GM21737 (cell line): ENCODE results near the gene CAMKK2.
A peak's percentile ranks its signal among the peaks of the same experiment; 100 is the strongest.
"Not testable (repeated sequence)": the region's sequence is repeated elsewhere in the genome, so short reads cannot be mapped to it uniquely, and the experiment has no call there.

Experiments
- ATAC-seq: cut with Tn5 transposase; IDR thresholded peaks from one replicate; pipeline ENCODE4 v1.9.1; 2021; ENCODE audit warnings: mild to moderate bottlenecking, moderate library complexity; ENCODE audit not compliant: unreplicated experiment

Gene CAMKK2

DNA sequence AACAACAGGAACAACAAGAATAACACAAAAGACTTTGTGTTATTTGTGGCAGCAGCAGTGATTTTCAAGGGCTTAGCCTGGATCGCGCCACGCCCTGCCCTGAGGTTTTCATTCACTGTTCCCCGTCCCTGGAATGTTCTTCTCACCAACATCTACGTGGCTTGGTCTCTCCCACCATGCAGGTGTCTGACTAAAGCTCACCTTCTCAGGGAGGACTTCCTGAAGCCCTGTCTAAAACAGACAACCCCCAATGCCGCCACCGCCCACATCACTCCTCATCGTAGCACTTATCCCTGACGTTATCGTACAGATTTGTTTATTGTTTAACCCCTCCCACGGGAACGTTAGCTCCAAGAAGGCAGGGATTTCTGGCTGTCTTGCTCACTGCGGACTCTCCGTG lies 46.1 kb downstream of the CAMKK2 start:
- ATAC-seq: no peak

GRCh38 chr12:121248622-121249021 lies 47.9 kb downstream of the CAMKK2 start:
- peak; percentile 82 for ATAC-seq

- no peak for ATAC-seq
These were observed 49.5 kb downstream of the CAMKK2 start for GRCh38 chr12:121246893-121247557.

GRCh38 chr12:121245951-121246350 lies 50.6 kb downstream of the CAMKK2 start:
- ATAC-seq: no peak

DNA sequence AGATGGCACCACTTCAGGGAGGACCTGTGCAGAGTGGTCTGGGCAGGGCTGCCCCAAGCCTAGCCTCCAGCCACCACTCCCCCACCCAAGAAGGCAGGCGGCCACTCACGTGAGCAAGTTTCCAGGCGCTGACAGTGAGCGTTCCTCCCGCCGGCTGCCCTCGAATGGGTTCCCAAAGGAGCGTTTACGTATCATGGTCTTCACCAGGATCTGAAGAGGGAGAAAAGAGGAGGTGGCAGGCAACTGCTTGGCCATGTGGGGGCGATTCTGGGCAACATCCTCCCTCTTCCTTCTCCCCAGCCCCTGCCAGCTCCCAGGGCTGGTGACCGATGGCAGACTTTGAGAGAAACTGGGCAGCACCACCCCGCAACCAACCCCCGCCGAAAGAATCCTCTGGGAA lies 51.5 kb downstream of the CAMKK2 start:
- no peak for ATAC-seq

DNA sequence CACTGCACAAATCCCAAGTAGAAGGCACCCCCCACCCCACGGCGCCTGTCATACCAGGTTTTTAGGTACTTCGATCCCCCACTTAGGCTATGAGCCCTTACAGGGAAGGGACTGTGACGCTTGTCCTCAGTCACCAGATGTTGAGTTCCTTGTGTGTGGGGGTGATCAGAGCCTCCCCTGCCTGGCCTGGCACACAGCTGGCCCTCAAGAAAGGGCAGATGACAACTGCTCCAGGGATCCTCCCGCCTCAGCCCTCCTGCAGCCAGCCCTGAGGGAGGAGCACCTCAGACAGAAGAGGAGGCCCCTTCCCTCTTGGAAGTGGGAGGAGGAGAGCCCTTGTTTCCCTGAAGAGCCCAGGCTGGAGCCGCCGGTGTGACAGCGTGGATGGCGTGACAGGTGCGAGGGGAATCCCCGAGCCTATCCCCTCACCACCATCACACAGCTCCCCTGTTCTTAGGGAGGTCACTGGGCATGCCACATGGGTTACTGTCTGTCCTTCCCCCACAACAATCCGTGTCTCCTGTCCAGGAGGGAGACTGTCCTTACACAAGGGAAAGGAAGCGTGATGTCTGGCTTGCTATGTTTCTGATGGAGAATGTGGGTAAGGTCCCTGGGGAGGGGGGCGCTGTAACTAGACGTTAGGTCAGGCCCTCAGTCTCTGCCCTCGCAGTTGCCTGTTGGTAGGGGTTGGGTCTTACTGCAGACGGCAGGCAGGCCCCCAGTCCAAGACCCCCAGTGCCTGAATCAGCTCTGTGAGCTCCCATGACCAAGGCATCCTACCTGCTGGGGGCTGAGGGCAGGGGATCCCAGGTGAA lies 55.1 kb downstream of the CAMKK2 start:
- no peak for ATAC-seq

- ATAC-seq: no peak
These were observed 55.9 kb downstream of the CAMKK2 start for GRCh38 chr12:121240484-121241101.

DNA sequence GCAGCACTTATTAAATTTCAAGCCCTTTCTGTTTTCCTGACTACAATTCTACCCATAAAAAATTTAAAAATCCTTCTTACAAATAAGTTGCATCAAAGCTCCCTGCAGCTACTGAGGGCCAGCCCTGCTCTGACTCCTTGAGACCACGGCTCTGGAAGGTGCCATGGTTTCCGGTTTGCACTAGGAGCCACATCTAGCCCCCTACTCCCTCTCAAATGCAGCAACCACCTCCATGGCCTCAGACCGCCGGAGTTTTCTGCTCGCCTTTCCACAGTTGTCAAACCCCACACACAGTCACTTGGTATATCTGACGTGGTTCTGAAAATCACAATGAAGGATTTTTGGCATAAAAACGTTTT lies 56.5 kb downstream of the CAMKK2 start:
- no peak for ATAC-seq

- ATAC-seq: no peak
These were observed 57.0 kb downstream of the CAMKK2 start for GRCh38 chr12:121239351-121240061.

GRCh38 chr12:121238604-121239350 lies 57.7 kb downstream of the CAMKK2 start:
- ATAC-seq: no peak

DNA sequence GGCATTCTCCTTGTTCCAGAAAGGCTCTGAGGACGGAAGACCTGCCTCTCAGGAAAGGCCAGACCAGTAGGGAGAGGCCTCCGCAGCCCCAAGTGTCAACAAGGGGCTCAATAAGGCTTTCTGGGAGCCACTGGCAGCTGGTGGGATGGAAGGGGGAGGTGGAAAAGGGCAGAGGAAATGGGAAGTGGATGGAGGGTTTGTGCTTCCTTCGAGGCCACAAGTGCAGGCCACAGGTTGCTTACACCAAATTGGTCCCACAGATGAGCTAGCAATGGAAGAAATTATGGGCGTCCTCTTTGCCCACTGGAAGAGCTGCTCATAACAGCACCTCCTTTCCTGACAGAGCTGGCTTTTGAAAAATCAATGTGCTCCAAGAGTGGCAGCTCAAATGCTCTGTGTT lies 58.4 kb downstream of the CAMKK2 start:
- no peak for ATAC-seq

DNA sequence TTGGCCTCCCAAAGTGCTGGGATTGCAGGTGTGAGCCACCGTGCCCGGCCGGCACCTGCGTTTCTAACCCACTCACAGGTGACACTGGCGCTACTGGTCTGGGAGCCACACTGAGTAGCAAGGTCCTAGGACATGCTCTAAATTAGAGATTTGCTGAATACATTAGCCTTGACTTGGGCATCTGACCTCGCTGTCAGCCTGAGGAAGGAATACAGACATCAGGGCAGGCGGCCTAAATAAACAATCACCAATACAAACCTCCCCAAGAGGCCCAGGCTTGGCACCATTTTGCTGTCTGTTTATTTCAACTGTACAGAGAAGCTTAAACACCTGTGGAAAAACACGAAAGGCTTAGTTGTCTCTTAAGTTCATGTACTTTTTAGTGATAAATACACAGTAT lies 59.1 kb downstream of the CAMKK2 start:
- ATAC-seq: no peak

GRCh38 chr12:121236776-121237175 lies 59.7 kb downstream of the CAMKK2 start:
- ATAC-seq: no peak

DNA sequence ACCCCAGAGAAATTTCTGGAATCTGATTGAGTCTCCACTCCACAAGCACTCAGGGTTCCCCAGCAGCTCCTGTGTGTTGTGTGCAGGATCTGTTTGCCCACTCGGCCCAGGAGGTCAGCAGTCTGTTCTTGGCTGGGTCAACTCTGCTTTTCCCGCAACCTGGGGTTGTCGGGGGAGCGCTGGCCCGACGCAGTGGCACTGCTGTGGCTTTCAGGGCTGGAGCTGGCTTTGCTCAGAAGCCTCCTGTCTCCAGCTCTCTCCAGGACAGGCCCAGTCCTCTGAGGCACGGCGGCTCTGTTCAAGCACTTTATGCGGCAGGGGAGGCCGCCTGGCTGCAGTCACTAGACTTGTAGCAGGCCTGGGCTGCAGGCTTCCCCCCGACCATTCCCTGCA lies 62.9 kb downstream of the CAMKK2 start:
- ATAC-seq: no peak

DNA sequence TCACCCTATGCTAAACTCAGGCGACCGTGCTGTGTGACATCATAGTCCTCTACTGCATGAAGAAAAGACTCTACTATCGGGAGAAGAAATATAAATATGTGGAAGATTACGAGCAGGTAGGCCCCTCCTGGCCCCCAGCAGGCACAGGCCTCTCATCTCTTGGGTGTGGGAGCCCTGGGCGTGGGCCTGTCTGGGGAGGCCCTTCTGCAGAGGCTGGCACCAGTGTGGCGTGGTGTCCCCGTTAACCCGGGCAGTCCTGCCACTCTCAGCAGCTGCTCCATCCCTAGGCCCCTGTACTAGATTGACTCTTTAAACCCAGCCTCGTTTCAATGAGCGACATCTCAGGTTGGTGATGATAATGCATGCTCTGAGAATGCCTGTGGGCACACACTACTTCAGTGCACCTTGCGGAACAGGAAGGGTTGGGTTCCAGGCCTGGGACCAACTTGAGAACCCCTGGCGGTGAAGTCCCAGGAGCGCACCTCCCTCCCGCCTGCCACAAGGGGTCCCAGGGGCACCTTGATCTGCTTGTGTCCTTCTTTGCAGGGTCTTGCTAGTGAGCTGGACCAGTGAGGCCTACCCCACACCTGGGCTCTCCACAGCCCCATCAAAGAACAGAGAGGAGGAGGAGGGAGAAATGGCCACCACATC lies 63.4 kb downstream of the CAMKK2 start:
- no peak for ATAC-seq

- ATAC-seq: no peak
These were observed 64.3 kb downstream of the CAMKK2 start for GRCh38 chr12:121232163-121232562.

GRCh38 chr12:121230538-121230907 lies 66.0 kb downstream of the CAMKK2 start:
- no peak for ATAC-seq

DNA sequence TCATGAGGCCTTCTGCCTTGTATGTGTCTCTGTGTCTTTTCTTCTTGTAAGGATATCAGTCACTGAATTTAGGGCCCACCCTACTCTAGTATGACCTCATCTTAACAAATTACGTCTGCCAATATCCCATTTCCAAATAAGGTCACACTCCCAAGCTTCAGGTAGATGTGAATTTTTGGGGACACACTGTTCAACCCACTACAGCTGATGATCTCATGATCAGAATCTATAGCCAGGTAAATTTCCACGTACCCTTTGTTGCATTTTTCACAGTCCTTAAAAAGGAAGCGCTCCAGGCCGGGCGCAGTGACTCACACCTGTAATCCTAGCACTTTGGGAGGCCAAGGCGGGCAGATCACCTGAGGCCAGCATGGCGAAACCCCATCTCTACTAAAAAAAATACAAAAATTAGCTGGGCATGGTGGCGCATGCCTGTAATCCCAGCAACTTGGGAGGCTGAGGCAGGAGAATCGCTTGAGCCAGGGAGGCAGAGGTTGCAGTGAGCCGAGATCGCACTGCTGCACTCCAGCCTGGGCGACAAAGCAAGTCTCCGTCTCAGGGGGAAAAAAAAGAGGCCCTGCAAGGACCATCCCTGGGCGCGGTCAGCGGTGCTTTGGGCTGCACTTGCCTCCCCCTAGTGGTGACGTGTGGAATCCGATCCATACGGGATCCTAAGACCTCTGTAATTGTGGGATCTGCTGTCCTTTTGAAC lies 66.5 kb downstream of the CAMKK2 start:
- ATAC-seq: not testable (repeated sequence)

DNA sequence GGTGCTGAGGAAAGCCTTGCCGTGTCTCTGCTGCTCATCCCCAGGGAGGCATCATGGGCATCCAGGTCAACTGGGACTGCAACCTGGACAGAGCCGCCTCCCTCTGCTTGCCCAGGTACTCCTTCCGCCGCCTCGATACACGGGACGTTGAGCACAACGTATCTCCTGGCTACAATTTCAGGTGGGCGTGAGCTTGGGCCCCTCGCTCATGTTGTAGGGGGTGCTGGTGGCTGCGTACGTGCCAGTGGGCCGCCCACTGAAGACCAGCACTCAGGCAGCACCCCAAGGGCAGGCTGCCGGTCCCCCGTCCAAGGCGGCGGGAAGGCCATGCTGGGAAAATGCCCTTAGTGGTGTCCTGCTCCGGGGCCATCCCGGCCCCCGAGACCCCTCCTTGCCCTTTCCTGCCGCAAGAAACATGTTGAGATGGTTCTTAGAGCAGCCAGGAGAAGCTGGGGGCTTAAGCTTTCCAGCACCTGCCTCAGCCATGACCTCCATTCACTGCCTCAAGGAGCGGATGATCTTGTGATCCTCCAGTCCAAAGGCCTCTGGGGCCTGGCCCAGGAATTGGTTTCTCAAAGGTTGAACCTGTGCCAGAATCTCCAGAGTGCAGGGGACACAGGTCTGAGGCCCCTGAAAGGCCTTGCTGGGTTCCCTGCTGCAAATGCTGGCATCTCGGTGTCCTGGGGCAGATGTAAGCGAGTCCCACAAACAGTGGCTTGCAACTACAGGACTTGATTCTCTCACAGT lies 67.4 kb downstream of the CAMKK2 start:
- no peak for ATAC-seq
